Testis (tissue), 3 donors: ENCODE data around the gene PHTF1. TPM values are rescaled to one million over a fixed set of nuclear protein-coding genes. Genes with fewer than 3 reads are reported as not detected.
A peak's percentile ranks its signal among the peaks of the same experiment; 100 is the strongest.

ENCODE experiments used
- DNase-seq: peaks from one replicate; pipeline ENCODE4 v3.0.0-alpha.2; 2019
- H3K27ac ChIP-seq, 2 donors: fragments of 200-600 bp; sonication (generic); one replicate each; pipeline ENCODE4 v1.5.1; 2019
- H3K27me3 ChIP-seq: fragments of 200-600 bp; sonication (generic); one replicate; pipeline ENCODE4 v1.5.1; 2019
- H3K36me3 ChIP-seq: fragments of 200-600 bp; sonication (generic); one replicate; pipeline ENCODE4 v1.5.1; 2017; ENCODE audit warnings: low read depth; ENCODE audit errors: missing control alignments
- H3K4me1 ChIP-seq: fragments of 200-600 bp; sonication (generic); one replicate; pipeline ENCODE4 v1.5.1; 2019
- H3K4me3 ChIP-seq, 2 donors: fragments of 200-600 bp; sonication (generic); one replicate each; pipeline ENCODE4 v1.5.1; 2017 to 2019
- H3K9me3 ChIP-seq: fragments of 200-600 bp; sonication (generic); one replicate; pipeline ENCODE4 v1.5.1; 2017
- CTCF ChIP-seq, 3 experiments: fragments of 450-650 bp in 2 of 3; fragments of 200-600 bp in 1 of 3; sonication (generic) in 1 of 3; IDR thresholded peaks; one replicate each; pipeline ENCODE4 v1.5.1; 2016 to 2019; ENCODE audit warnings: antibody characterized with exemption in 3 of 3, mild to moderate bottlenecking in 2 of 3, moderate library complexity in 1 of 3
- POLR2A ChIP-seq: fragments of 450-650 bp; IDR thresholded peaks from one replicate; pipeline ENCODE4 v1.6.1; 2017; ENCODE audit warnings: antibody characterized with exemption, mild to moderate bottlenecking, moderate library complexity
- WGBS, 2 donors: methylation state at CpG; one replicate each; pipeline ENCODE4 v1.1.5; 2018; 5-methylcytosine and 5-hydroxymethylcytosine counted together
- intact Hi-C: fragments of 100-400 bp; cut with DNase I; formaldehyde crosslinking; loops from one replicate; pipeline ENCODE4 v1.15.1; 2023; ENCODE audit warnings: low total_unique reads
- polyA plus RNA-seq: library from polyadenylated mRNA; stranded (reverse); fragments of 350-450 nt; fragmentation: Illumina TruSeq; extraction: RNeasy Lipid Tissue Mini Kit (QIAGEN cat#74804); gene quantifications from one replicate; pipeline ENCODE4 v1.2.3, GENCODE V29; 2014; ENCODE audit warnings: low read depth, low replicate concordance; ENCODE audit not compliant: insufficient read depth
- total RNA-seq, 2 donors: library from RNA; depleted of rRNA; stranded (reverse); fragments of >200 nt; gene quantifications; one replicate each; pipeline ENCODE4 v1.2.3, GENCODE V29; 2016

The PHTF1 gene
- total and polyA plus RNA-seq, 3 donors from 2014 or later, result 29.2 to 61.7 (median 46.4) TPM

GRCh38 chr1:113691184-113691583 lies 68.1 kb downstream of the PHTF1 start:
- H3K27me3 ChIP-seq, result no peaks in the 10 kb centered on the region
- no peaks in the 10 kb centered on the region for H3K36me3 ChIP-seq
- TF ChIP-seq POLR2A, result no peak
- no peak for TF ChIP-seq CTCF (IDR thresholded peaks at IDR 0.05)
- no peak overlapping the region for H3K4me3 ChIP-seq
- intact Hi-C loops, result no loop called here
- 79 to 90% methylated on average over 2 of the region's 2 CpGs for WGBS, 2 donors
- H3K27ac ChIP-seq, result no peak overlapping the region
- no peaks in the 10 kb centered on the region for H3K4me1 ChIP-seq
- no peaks in the 10 kb centered on the region for H3K9me3 ChIP-seq
- DNase-seq, result no peak

- 59 to 71% methylated on average over 3 of the region's 3 CpGs for WGBS, 2 donors
- Histone ChIP-seq H3K27me3 (no peaks in the 10 kb centered on the region), H3K4me1 (peaks cover 9% of the 10 kb centered on the region), H3K27ac (no peak overlapping the region), H3K4me3 (no peak overlapping the region), H3K9me3 (no peaks in the 10 kb centered on the region), H3K36me3 (no peaks in the 10 kb centered on the region)
- TF ChIP-seq CTCF (IDR thresholded peaks at IDR 0.05) (no peak), POLR2A (no peak)
- DNase-seq, result no peak
- intact Hi-C loops, result no loop called here
Observed at GRCh38 chr1:113686891-113687618, 72.2 kb downstream of the PHTF1 start.

GRCh38 chr1:113684153-113684541 lies 75.1 kb downstream of the PHTF1 start:
- H3K36me3 ChIP-seq, result no peaks in the 10 kb centered on the region
- no peaks in the 10 kb centered on the region for H3K27me3 ChIP-seq
- DNase-seq, result peak; percentile 60
- H3K27ac ChIP-seq, result peak overlapping the region; percentile 22 to 51
- H3K4me1 ChIP-seq, result peaks cover 9% of the 10 kb centered on the region
- intact Hi-C loops, result no loop called here
- TF ChIP-seq POLR2A (no peak), CTCF (IDR thresholded peaks at IDR 0.05) (no peak)
- WGBS, 2 donors, result 50 to 52% methylated on average over 6 of the region's 6 CpGs
- H3K9me3 ChIP-seq, result no peaks in the 10 kb centered on the region
- no peak overlapping the region for H3K4me3 ChIP-seq

- Histone ChIP-seq H3K27ac (peak overlapping the region; percentile 22 to 51), H3K27me3 (no peaks in the 10 kb centered on the region), H3K9me3 (no peaks in the 10 kb centered on the region), H3K4me1 (peaks cover 9% of the 10 kb centered on the region), H3K4me3 (no peak overlapping the region), H3K36me3 (no peaks in the 10 kb centered on the region)
- 43 to 48% methylated on average over 8 of the region's 8 CpGs for WGBS, 2 donors
- DNase-seq, result no peak
- intact Hi-C loops, result no loop called here
- no peak for TF ChIP-seq CTCF (IDR thresholded peaks at IDR 0.05)
- no peak for TF ChIP-seq POLR2A
Observed at GRCh38 chr1:113683384-113684152, 75.7 kb downstream of the PHTF1 start.
